ENCODE results near the gene RANBP3.
"Not testable (repeated sequence)": the region's sequence is repeated elsewhere in the genome, so short reads cannot be mapped to it uniquely, and the experiment has no call there.

Gene RANBP3

GRCh38 chr19:5967994-5968430 lies 9.9 kb downstream of the RANBP3 start:
- DNase-seq (ENCODE audit: low read depth in 2 of 3, low spot score in 2 of 3) = peak in 1 of 3 experiments; percentile 41

GRCh38 chr19:5967571-5967970 lies 10.4 kb downstream of the RANBP3 start:
- DNase-seq (ENCODE audit: low read depth in 2 of 3, low spot score in 2 of 3) = no peak

- no peak for DNase-seq (ENCODE audit: low read depth in 2 of 3, low spot score in 2 of 3)
These were observed 11.0 kb downstream of the RANBP3 start for GRCh38 chr19:5966941-5967340.

GRCh38 chr19:5966215-5966614 lies 11.7 kb downstream of the RANBP3 start:
- no peak for DNase-seq (ENCODE audit: low read depth in 2 of 3, low spot score in 2 of 3)

GRCh38 chr19:5964816-5965565 lies 12.9 kb downstream of the RANBP3 start:
- no peak for DNase-seq (ENCODE audit: low read depth in 2 of 3, low spot score in 2 of 3)

- DNase-seq (ENCODE audit: low read depth in 2 of 3, low spot score in 2 of 3) = no peak
These were observed 14.1 kb downstream of the RANBP3 start for GRCh38 chr19:5963855-5964254.

GRCh38 chr19:5963259-5963658 lies 14.7 kb downstream of the RANBP3 start:
- not testable (repeated sequence) for DNase-seq (ENCODE audit: low read depth in 2 of 3, low spot score in 2 of 3)

- DNase-seq (ENCODE audit: low read depth in 2 of 3, low spot score in 2 of 3) = peak in 1 of 3 experiments; percentile 20
These were observed 15.7 kb downstream of the RANBP3 start for GRCh38 chr19:5961969-5962945.

- not testable (repeated sequence) for DNase-seq (ENCODE audit: low read depth in 2 of 3, low spot score in 2 of 3)
These were observed 16.3 kb downstream of the RANBP3 start for GRCh38 chr19:5961641-5961968.

- no peak for DNase-seq (ENCODE audit: low read depth in 2 of 3, low spot score in 2 of 3)
These were observed 17.6 kb downstream of the RANBP3 start for GRCh38 chr19:5960005-5961001.

GRCh38 chr19:5959260-5960004 lies 18.5 kb downstream of the RANBP3 start:
- no peak for DNase-seq (ENCODE audit: low read depth in 2 of 3, low spot score in 2 of 3)

GRCh38 chr19:5958851-5959122 lies 19.2 kb downstream of the RANBP3 start:
- DNase-seq (ENCODE audit: low read depth in 2 of 3, low spot score in 2 of 3) = no peak

GRCh38 chr19:5958074-5958850 lies 19.7 kb downstream of the RANBP3 start:
- DNase-seq (ENCODE audit: low read depth in 2 of 3, low spot score in 2 of 3) = no peak

GRCh38 chr19:5957170-5957569 lies 20.8 kb downstream of the RANBP3 start:
- no peak for DNase-seq (ENCODE audit: low read depth in 2 of 3, low spot score in 2 of 3)

GRCh38 chr19:5956728-5957127 lies 21.2 kb downstream of the RANBP3 start:
- no peak for DNase-seq (ENCODE audit: low read depth in 2 of 3, low spot score in 2 of 3)

GRCh38 chr19:5956323-5956722 lies 21.6 kb downstream of the RANBP3 start:
- DNase-seq (ENCODE audit: low read depth in 2 of 3, low spot score in 2 of 3) = no peak

- DNase-seq (ENCODE audit: low read depth in 2 of 3, low spot score in 2 of 3) = no peak
These were observed 22.4 kb downstream of the RANBP3 start for GRCh38 chr19:5955636-5955935.

- no peak for DNase-seq (ENCODE audit: low read depth in 2 of 3, low spot score in 2 of 3)
These were observed 23.6 kb downstream of the RANBP3 start for GRCh38 chr19:5954293-5954692.

GRCh38 chr19:5953680-5954213 lies 24.2 kb downstream of the RANBP3 start:
- DNase-seq (ENCODE audit: low read depth in 2 of 3, low spot score in 2 of 3) = no peak

All from activated CD8-positive, alpha-beta memory T cell treated with anti-CD3 and anti-CD28 coated beads for 48 hours (primary cell).